Fibroblast of skin of right biceps (primary cell): Measurements from ENCODE around the gene ZNF521.

Source experiments
- DNase-seq: peaks from one replicate; pipeline ENCODE4 v3.0.0-alpha.2; 2013

The ZNF521 gene

GRCh38 chr18:25247725-25248124 lies 104.2 kb downstream of the ZNF521 start:
- DNase-seq, result peak; percentile 91

GRCh38 chr18:25244924-25245698 lies 106.9 kb downstream of the ZNF521 start:
- DNase-seq, result peak; percentile 53

DNA sequence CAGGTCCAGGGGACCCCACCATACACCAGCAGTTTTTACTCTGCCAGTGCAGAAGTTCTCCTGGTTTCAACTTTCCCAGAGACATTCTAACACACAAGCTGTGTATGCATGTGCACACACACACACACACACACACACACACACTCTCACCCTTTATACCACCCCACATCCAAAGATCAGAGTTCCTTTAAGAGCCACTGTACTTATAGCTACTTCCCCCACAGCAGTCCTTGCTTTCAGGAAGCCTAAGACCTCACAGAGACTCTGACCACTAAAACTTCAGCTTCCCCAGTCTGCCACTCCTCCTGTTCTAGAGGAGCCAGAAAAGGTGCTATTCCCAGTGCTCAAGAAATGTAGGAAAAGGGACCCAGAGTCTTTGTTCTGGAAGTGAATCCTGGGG lies 107.8 kb downstream of the ZNF521 start:
- no peak for DNase-seq

DNA sequence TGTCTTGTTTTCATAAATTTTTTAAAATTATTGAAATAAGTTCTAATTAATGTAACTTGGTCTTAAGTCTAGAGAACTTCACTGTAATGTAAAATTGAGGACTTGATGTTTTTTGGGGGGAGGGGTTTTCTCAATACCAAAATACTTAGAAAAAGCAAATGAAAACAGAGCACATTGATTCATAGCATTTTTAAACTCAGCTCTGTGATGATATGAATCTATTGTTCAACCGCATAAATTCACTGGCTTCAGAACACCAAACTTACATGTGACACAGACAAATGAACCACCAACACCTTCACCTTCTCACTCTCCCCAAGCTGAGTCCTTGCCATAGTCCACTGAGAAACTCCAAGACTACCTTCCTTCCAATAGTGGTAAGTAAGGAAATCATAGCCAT lies 108.2 kb downstream of the ZNF521 start:
- DNase-seq, result no peak

DNA sequence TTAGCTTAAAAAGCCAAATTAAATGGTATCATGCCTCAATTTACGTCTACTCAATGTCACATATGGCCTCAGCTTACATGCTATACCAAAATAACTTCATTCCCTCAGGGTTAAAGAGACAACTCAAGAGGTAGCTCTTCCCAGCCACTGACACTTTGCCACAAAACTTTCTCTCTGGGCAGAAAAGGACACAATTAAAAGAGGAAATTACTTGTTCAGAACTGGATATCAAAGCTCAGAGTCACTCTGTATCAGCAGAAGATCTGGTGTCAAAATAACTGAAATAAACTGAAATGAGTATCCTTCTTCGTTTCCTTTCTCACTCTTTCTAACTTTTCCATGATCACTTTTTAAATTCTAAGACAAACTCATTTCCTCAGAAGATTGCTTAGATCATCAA lies 108.7 kb downstream of the ZNF521 start:
- no peak for DNase-seq

DNA sequence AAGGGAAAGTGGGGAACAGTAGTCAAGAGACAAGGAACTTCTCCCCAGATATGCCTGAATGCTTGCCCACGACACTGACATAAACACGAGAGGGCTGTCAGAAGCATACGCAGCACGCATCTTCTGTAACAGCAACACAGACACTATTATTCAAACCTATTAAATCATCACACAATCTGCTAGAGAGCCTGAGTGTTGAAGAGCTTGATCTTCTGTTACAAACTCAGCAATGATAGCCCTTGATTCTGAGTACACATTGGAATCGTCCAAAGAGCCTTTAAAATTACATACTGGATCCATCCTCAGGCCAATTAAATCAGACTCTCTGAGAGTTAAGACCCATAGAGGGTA lies 111.6 kb downstream of the ZNF521 start:
- no peak for DNase-seq

GRCh38 chr18:25239581-25240419 lies 112.2 kb downstream of the ZNF521 start:
- DNase-seq, result peak; percentile 65

GRCh38 chr18:25239151-25239550 lies 112.8 kb downstream of the ZNF521 start:
- no peak for DNase-seq

DNA sequence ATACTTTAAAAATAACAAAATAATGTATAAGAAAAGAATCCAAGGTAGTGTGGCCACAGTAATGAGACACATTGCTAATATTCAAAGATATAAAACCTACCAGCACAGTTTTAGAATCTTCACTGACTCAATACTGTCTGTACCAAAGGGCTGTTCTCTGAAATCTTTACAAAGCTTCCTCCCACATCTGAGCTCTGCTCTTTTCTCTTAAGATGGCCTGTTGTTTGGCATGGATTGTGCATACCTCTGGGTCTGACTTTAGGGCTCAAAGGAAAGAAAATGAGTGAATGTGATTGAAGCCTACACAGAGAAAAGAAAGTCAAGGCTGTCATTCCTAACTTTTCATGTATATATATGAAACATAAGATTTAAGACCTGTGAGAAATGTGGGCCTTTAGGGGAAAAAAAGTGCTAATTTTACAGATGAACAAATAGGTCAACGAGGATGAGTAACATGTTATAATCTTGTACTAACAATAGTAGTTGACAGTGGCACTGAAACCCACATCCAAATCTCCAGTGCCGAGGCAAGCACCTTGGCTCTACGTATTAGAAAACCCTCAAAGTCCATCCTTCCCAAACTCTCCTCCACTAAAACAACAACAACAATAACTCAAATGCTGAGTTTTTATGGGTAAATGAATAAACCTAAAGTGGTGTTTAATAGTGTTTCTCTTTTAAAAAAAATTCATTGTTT lies 114.2 kb downstream of the ZNF521 start:
- DNase-seq, result no peak

DNA sequence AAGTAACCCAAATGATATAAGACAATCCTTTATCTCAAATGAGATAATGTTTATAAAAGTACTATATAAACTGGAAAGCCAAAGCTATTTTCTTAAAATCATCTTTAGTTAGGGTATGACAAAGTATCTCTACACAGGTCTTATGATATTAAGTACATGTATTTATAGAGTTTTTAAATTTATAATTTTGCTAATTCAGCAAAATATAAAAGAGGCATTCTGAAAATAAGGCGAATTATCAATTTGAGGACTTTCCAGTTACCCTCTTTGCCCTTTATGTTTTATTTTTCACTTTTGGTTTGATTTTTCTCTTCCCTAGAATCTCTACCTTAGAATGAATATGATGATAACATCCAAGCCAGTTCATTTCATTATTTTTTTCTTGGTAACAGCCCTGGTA lies 115.2 kb downstream of the ZNF521 start:
- DNase-seq, result no peak

DNA sequence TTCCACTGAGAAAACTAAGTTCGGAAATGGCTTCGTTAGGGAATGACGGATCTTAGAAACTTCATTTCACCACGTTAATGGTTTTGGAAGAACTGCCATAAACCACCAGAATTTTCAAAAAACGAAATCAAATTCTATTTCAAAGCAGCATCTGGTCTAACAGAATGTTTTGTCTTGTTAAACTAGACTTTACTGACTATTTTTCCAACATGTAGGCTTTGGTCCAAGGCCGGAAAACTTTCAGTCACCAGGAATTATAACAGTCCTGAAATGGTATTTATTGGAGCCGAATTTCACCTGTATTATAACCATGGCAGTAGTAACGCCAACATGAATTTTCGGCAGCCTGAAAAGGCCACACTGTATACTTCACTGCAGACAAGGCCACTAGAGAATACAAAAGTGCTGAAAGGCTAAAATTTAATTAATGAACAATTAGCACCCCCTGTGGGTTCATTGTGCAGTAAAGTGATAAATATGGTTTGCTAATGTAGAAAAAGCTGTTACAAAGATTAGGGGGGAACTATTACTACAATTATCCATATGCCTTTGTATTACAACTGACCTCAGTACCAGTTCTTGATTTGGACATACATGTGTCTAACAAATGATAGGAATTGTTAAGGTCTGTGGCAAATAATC lies 116.4 kb downstream of the ZNF521 start:
- no peak for DNase-seq

DNA sequence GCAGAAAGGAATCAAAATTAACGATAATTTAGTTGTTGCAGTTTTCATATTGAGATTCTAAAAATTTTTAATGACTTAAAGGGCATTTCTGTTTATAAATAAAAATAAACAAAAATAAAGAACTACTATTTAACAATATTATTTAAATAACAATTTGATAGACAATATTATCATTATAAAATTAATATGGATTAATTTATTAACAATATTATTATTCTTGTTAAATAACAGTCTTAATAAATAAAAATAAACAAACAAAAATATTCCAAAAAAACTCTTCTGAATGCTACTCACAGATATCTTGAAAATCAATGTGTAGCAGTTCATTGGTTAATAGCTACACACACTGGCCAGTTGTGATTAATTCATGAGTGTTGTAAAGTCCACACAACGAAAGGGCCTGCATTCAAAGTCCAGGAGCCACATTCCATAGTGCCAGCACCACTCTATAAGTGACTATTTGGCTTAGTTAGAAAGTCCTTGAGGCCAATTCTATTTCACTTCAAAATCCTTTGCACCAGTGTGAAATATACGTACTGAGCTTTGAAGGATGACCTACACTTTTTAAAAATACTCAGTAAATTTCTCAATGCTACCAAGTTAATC lies 117.1 kb downstream of the ZNF521 start:
- no peak for DNase-seq

DNA sequence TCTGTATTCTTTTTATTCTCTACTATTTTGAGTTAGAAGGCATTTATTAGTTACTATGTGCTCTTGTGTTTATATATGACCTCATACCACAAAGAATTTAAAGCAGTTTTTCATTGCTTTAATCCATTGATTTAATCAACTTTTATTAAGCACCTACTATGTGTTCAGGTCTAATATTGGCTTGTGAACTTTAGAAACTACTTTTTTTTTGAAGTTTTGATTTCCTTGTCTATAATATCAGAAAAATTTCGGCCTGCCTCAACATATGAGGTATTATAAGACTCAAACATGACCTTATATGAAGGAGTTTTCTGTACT lies 117.7 kb downstream of the ZNF521 start:
- no peak for DNase-seq

DNA sequence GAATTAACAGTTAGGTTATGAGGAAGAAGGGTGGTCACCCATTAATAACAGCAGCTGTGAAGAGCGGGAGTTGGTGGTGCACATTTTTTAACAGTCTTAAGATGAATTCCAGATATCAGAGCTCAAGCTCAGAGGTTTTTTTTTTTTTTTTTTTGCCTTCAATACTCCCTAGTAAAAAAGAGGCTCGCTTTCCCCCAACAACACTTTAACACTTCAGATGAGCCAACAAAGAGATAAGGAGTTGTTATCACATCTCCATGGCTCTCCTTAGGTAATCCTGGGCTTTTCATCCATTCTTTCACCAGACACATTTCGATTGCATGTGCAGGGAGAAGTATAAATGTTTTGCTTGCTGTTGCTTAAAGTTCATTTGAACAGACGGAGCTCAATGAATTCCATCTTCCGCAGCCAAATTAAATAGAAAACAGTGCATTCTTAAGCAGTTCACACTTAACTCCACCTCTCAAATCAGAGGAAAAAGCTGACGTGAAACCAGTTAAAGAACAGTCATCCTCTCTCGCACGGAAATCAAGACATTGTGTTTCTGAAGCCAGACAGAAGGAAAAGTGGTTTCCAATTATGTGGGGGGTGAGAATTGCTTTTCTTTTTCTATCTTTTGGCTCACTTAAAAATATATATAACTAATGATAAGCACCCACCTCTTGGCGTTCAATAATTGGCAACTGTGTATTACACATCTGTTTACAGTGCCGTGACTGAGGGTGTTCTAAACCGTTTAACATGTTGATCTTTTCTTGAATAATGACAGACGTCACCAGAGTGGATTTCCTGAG lies 118.2 kb downstream of the ZNF521 start:
- DNase-seq, result peak; percentile 73

GRCh38 chr18:25231327-25231691 lies 120.7 kb downstream of the ZNF521 start:
- no peak for DNase-seq

GRCh38 chr18:25230658-25231326 lies 121.2 kb downstream of the ZNF521 start:
- peak; percentile 86 for DNase-seq

DNA sequence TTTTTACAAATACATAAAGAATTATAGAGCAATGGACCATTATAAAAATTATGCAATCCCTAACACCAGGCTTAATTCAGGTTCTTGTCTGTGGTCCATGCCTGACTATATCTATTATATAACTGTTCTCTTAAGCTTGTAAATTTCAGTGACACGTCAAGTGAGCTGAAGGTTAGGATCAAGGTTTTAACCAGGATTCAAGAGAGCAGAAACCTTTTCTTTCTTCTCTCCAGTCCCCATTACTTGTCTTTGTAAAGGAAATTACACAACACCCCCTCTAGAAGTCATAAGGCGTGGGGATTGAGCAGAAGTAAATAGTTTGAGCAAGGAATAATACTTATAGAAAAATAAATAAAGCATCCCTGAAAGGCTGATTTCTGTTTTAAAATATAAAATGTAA lies 122.0 kb downstream of the ZNF521 start:
- no peak for DNase-seq

GRCh38 chr18:25229081-25229480 lies 122.9 kb downstream of the ZNF521 start:
- DNase-seq, result peak; percentile 86

DNA sequence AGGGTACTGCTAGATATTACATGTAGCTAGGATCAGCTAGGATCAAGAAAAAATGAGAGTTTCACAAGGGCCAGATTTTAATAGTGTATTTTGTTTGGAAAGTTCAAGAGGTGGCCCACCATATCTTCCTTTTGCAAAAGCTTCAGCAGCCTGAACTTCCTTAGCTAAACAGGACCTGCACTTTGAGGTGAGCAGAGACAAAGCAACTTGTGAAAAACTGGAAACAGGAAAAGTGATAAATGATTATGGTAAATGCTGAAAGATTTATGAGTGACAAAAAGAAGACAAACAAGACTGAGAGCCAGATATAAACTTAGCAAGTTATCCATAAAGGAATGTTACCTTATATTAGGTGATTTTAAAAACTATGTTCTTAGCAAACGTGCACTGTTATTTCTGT lies 123.6 kb downstream of the ZNF521 start:
- DNase-seq, result no peak

DNA sequence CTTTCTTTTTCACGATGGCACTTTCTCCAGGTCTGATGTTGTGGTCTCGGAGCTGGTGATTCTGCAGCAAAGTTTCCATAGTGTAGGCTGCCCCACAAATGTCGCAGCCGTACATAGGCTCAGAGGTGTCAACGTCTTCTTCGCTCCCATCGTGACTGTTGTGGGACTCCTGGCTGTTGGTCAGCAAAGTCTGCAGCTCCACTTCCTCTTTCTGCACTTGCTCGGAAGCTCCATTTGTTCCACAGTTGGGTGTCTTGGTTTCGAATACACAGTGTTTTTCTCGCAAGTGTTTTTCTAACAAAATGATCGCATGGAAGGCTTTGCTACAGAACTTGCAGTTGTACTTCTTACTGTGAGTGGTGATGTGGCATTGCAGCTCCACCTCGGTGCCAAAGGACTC lies 126.8 kb downstream of the ZNF521 start:
- no peak for DNase-seq
